IPS-18c (cell line): ENCODE measurements around the gene PLEKHO2.

ENCODE experiments used
- H3K4me3 ChIP-seq: 2 replicates; pipeline ENCODE4 v1.7.0; 2013; ENCODE audit warnings: low read depth, mild to moderate bottlenecking, low read length, moderate library complexity; ENCODE audit not compliant: insufficient read depth
- H3K9me3 ChIP-seq: one replicate; pipeline ENCODE4 v1.6.1; 2013; ENCODE audit warnings: mild to moderate bottlenecking, low read length, moderate library complexity; ENCODE audit not compliant: control insufficient read depth, insufficient read depth

Gene PLEKHO2

DNA sequence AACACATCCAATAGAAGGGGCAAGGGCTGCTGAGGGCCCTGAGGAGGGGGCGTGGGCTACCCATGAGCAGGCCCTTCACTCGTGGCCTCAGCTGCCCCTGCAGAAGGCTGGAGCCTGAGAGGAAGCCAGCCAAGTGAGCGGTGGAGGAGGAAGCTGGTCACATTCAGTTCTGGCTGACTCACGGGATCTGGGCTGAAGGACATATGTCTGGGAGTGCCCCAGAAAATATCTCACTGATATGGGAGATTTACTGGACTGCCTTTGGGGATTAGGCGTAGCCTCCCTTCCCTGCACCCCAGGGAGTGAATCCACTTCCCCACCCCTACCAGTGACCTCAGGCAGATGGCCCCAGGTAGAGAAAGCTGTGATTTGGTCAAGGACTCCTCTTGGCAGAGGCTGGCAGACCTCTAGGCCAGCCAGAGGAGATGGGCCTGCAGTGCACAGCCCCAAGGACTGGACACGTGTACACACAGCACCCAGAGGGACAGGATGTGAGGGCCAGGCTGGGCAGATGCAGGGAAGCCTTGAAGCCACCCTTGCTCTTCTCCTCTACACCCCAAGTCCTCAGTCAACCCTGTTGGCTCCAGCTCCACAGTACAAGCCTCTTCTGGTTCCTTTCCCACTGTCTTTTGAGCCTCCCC is 55.8 kb downstream of the PLEKHO2 start:
- Histone ChIP-seq H3K4me3 (no peak overlapping the region), H3K9me3 (peaks cover 6% of the 10 kb centered on the region)

DNA sequence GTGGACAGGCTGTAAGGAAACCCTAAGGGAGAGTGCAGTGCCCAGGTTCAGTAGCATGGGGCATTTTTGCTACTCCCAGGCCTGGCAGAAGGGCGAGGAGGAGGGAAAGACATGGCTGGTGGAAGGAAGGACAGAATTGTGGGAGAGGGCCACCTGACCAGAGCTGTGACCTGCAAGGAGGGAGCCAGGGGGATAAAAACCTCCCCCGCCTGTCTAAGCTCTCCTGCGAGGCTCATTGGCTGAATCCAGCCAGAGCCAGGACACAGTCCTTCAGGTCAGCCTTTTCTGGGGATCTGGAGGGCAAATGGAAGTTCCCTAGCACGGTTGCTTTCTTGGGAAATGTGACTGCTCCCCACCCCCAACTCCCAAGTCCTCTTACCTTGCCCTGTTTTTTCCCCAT is 56.7 kb downstream of the PLEKHO2 start:
- no peak overlapping the region for H3K4me3 ChIP-seq
- H3K9me3 ChIP-seq = peaks cover 6% of the 10 kb centered on the region

DNA sequence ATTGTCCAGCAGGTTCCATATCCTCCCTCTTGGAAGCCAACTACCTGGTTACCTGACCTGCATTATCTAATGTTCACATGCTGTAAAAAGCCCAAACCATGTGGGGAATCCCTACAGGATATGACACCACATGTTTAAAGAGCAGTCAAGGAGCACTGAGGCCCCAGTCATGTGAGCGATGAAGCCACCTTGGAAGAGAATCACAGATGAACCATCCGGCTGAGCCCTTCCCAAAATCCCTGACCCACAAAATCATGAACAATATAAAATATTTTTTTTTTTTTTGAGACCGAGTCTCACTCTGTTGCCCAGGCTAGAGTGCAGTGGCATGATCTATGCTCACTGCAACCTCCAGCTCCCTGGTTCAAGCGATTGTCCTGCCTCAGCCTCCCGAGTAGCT is 59.4 kb downstream of the PLEKHO2 start:
- no peak overlapping the region for H3K4me3 ChIP-seq
- H3K9me3 ChIP-seq = peaks cover 6% of the 10 kb centered on the region

GRCh38 chr15:64901914-64902313 is 60.2 kb downstream of the PLEKHO2 start:
- Histone ChIP-seq H3K4me3 (no peak overlapping the region), H3K9me3 (peaks cover 6% of the 10 kb centered on the region)

GRCh38 chr15:64902863-64903262 is 61.1 kb downstream of the PLEKHO2 start:
- peaks cover 9% of the 10 kb centered on the region for H3K9me3 ChIP-seq
- H3K4me3 ChIP-seq = no peak overlapping the region

DNA sequence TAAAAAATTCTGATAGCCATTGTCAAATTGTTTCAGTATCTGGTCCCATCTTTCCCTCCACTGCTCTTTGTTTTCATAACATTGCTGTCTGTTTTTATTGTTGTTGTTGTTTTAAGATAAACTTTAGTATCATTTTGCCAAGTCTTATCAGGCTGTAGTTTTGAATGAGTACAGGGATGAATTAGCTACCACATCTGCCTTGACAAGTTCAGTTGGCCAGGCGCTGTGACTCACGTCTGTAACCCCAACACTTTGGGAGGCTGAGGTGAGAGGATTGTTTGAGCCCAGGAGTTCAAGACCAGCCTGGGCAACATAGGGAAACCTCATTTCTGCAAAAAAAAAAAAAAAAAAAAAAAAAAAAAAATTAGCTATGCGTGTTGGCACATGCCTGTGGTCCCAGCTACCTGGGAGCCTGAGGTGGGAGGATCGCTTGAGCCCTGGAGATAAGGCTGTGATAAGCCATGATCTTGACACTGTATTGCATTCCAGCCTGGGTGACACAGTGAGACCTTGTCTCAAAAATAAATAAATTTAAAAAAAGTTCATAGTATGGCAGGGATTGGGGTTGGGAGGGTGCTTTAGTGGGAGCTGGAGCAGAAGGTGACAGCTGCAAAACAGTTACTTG is 61.7 kb downstream of the PLEKHO2 start:
- Histone ChIP-seq H3K4me3 (no peak overlapping the region), H3K9me3 (peaks cover 9% of the 10 kb centered on the region)

DNA sequence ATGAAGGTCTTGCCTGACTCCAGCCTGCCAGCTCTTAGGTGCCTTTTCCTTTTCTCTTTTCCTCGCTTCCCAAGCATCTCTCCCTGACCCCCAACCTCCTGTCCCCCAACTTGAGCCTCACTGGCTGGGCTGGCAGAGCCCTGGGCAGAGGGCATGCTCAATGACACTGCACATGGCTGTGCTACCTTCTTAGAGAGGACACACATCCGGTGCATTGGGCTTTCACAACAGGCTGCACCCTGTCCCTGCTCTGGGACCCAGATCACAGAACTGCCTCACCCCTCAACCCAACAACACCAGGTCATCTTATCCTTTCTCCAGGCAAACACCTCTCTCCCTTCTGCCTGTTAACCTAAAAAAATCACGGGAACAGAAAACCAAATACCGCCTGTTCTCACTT is 62.5 kb downstream of the PLEKHO2 start:
- Histone ChIP-seq H3K9me3 (peaks cover 9% of the 10 kb centered on the region), H3K4me3 (no peak overlapping the region)

DNA sequence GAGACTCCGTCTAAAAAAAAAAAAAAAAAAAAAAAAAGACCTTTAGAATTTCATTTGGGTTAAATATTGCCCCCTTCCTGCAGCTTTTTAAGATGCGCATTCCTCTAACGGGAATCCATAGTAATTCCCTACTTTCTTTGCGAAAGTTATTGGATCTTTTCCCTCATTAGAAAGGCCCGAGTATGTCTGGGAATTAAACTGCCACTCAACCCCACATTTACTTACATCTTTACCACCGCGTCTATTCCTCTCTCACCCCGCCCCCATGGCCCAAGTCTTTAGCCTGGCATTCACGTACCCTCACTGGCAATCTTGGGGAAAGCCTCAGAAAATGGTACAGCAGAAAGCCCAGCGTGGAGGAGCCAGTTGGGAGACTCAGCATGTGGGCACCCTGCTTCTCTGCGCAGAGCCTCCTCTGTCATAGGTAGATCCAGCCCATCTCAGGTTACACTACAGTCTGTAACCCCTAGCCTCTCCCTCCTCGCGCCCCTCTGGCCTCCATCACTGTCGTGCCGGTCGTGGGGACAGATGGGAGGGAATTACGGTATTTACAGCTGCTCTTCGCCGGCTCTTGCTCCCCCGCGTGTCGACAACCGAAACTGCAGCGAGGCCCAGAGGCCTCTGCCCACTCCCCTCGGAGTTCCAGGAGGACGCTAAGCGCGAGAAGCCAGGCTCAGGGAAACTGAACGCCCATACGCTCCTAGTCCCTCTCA is 63.6 kb downstream of the PLEKHO2 start:
- H3K9me3 ChIP-seq = peaks cover 9% of the 10 kb centered on the region
- peak overlapping the region; percentile 49 for H3K4me3 ChIP-seq

GRCh38 chr15:64905941-64906340 is 64.2 kb downstream of the PLEKHO2 start:
- H3K4me3 ChIP-seq = no peak overlapping the region
- H3K9me3 ChIP-seq = peaks cover 8% of the 10 kb centered on the region

GRCh38 chr15:64906402-64906801 is 64.7 kb downstream of the PLEKHO2 start:
- H3K4me3 ChIP-seq = no peak overlapping the region
- peaks cover 3% of the 10 kb centered on the region for H3K9me3 ChIP-seq

- H3K4me3 ChIP-seq = no peak overlapping the region
- peaks cover 3% of the 10 kb centered on the region for H3K9me3 ChIP-seq
Measured at GRCh38 chr15:64907991-64908390, 66.3 kb downstream of the PLEKHO2 start.

GRCh38 chr15:64909546-64909945 is 67.8 kb downstream of the PLEKHO2 start:
- peaks cover 3% of the 10 kb centered on the region for H3K9me3 ChIP-seq
- no peak overlapping the region for H3K4me3 ChIP-seq

- H3K9me3 ChIP-seq = peaks cover 3% of the 10 kb centered on the region
- H3K4me3 ChIP-seq = peak within 1 kb of the TSS; percentile 78
Measured at GRCh38 chr15:64911311-64912186, 69.8 kb downstream of the PLEKHO2 start, which contains the start of gene ANKDD1A. Gene ANKDD1A (plus strand): TSS chr15:64911902. CDS start chr15:64911931, 29 bp downstream.

GRCh38 chr15:64912379-64913325 is 70.9 kb downstream of the PLEKHO2 start:
- peak overlapping the region; percentile 78; the same call in 1 of the 2 replicates for H3K4me3 ChIP-seq

DNA sequence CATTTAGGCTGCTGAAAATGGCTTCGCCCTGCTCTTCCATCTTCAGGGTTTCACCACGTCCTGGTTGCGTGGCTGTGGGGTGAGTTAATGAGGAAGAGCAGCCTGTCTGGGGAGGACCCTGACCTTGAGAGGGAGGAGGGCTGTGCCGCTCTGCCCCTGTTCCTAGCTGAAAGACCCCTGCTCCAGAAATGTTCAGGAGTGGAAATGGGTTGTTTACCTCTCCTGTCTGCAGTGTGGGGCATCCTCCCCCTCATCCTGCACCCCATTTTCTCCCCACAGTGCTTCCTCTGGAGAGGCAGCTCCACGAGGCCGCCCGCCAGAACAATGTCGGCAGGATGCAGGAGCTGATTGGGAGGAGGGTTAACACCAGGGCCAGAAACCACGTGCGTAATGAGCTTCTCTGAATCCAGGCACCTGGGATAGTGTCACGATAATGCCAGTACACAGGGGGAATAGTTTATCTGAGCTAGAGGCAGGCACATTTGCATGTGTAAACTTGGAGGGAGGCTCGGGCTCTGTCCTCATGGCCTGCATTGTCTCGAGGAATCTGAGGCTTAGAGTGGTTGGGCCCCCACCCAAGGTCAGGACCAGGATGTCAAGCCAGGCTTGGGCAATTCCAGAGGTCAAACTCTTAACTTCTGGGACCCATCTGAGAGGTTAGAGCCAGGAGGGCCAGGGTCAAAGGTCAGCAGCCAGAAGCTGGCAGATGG is 74.0 kb downstream of the PLEKHO2 start:
- no peaks in the 10 kb centered on the region for H3K9me3 ChIP-seq
- no peak overlapping the region for H3K4me3 ChIP-seq

More at GRCh38 chr15:64912379-64913325, 70.9 kb downstream of the PLEKHO2 start:
- no peaks in the 10 kb centered on the region for H3K9me3 ChIP-seq

DNA sequence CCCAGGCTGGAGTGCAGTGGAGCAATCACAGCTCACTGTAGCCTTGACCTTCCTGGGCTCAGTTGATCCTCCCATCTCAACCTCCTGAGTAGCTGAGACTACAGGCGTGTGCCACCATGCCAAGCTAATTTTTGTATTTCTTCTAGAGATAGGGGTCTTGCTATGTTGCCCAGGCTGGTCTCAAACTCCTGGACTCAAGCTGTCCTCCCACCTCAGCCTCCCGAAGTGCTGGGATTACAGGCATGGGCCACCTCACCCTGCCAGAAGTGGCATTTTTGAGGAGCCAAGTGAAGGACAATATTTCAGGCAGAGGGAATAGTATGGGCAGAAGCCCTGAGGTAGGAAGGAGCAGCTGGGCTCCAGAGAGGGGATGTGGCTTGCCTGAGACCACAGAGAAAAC is 74.7 kb downstream of the PLEKHO2 start:
- Histone ChIP-seq H3K9me3 (no peaks in the 10 kb centered on the region), H3K4me3 (no peak overlapping the region)
